ENCODE data around the gene XRCC6.

DNA sequence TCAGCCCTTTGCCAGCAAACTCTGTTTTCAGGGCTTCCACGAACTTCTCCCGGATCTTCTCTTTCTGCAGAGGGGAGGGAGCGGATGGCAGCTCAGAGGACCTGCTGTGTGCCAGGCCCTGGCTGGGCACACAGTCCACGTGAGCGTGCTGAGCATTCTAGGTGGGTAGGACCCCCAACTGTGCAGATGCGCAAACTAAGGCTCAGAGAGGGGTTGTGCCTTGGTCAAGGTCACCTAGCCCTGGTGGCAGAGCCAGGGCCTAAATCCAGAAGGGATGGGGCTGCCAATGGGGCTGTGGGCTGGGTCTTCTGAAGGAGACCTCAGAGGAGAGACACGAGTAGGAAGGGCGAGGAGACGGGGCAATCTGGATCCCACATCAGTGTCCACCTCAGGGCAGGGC, 42.3 kb upstream of the XRCC6 start:
- TF ChIP-seq MEIS2 (CRISPR knock-in tag; IDR thresholded peaks at IDR 0.05), result no peak
- no peak for TF ChIP-seq SRSF1 (optimal IDR thresholded peaks at IDR 0.05; ENCODE audit: low read depth, low read length)
- no peak for TF ChIP-seq FOSL2 (CRISPR knock-in tag; IDR thresholded peaks at IDR 0.05)
- no peak for TF ChIP-seq MBNL3 (CRISPR knock-in tag; conservative IDR thresholded peaks at IDR 0.05)
- TF ChIP-seq RNF2 (conservative IDR thresholded peaks at IDR 0.05; ENCODE audit: low read depth), result no peak
